Neural cell (in vitro differentiated cells): ENCODE data around the gene GGA1. TPM values are rescaled to one million over a fixed set of nuclear protein-coding genes. Genes with fewer than 3 reads are reported as not detected.

ENCODE experiments used
- H2AFZ ChIP-seq: fragments of 200-600, 300-800 bp; sonication (generic), shearing (Covaris generic); 2 replicates; pipeline ENCODE4 v1.6.0; 2014; ENCODE audit warnings: low read depth, mild to moderate bottlenecking, antibody characterized with exemption, low read length, moderate library complexity
- H3F3A ChIP-seq: fragments of 200-600 bp; shearing (Covaris generic); 2 replicates; pipeline ENCODE4 v1.6.1; 2016; ENCODE audit warnings: mild to moderate bottlenecking, moderate library complexity, mixed read lengths, antibody characterized with exemption, low read length; ENCODE audit not compliant: insufficient read depth, poor library complexity, severe bottlenecking
- H3K27ac ChIP-seq: fragments of 200-600, 300-800 bp; sonication (generic), shearing (Covaris generic); 2 replicates; pipeline ENCODE4 v1.5.1; 2014; ENCODE audit warnings: mild to moderate bottlenecking, low read length, moderate library complexity
- H3K27me3 ChIP-seq: fragments of 300-800, 200-600 bp; sonication (generic), shearing (Covaris generic); 2 replicates; pipeline ENCODE4 v1.6.0; 2014; ENCODE audit warnings: mild to moderate bottlenecking, low read depth, low read length, moderate library complexity; ENCODE audit not compliant: insufficient read depth
- H3K36me3 ChIP-seq: fragments of 300-800, 200-600 bp; sonication (generic), shearing (Covaris generic); 2 replicates; pipeline ENCODE4 v1.5.1; 2014; ENCODE audit warnings: mild to moderate bottlenecking, antibody characterized with exemption, low read length, moderate library complexity; ENCODE audit not compliant: insufficient read depth
- H3K4me2 ChIP-seq: fragments of 300-800, 200-600 bp; sonication (generic), shearing (Covaris generic); 2 replicates; pipeline ENCODE4 v1.6.0; 2014; ENCODE audit warnings: mild to moderate bottlenecking, low read length
- H3K4me3 ChIP-seq: fragments of 300-800, 200-600 bp; sonication (generic), shearing (Covaris generic); 2 replicates; pipeline ENCODE4 v1.5.1; 2014; ENCODE audit warnings: mild to moderate bottlenecking, low read length, moderate library complexity
- H3K79me2 ChIP-seq: fragments of 200-600 bp; shearing (Covaris generic); replicated peaks from 2 replicates; pipeline ENCODE4 v1.6.0; 2014; ENCODE audit warnings: mild to moderate bottlenecking, low read length, moderate library complexity; ENCODE audit not compliant: insufficient read depth
- H3K9ac ChIP-seq: fragments of 300-800, 200-600 bp; sonication (generic), shearing (Covaris generic); 2 replicates; pipeline ENCODE4 v1.6.1; 2016; ENCODE audit warnings: mild to moderate bottlenecking, low read length, mixed read lengths
- H3K9me2 ChIP-seq: fragments of 200-600 bp; shearing (Covaris generic); 2 replicates; pipeline ENCODE4 v1.6.1; 2016; ENCODE audit warnings: mild to moderate bottlenecking, low read length, mixed read lengths; ENCODE audit not compliant: insufficient read depth
- H3K9me3 ChIP-seq: fragments of 200-600, 300-800 bp; sonication (generic), shearing (Covaris generic); 2 replicates; pipeline ENCODE4 v1.6.1; 2016; ENCODE audit warnings: mild to moderate bottlenecking, mixed run types, low read length, moderate library complexity, mixed read lengths
- H4K20me1 ChIP-seq: fragments of 200-600 bp; shearing (Covaris generic); 2 replicates; pipeline ENCODE4 v1.6.1; 2016; ENCODE audit warnings: mild to moderate bottlenecking, mixed run types; ENCODE audit not compliant: insufficient read depth
- EP300 ChIP-seq: fragments of 450-650 bp; conservative IDR thresholded peaks from 2 replicates; pipeline ENCODE4 v1.6.1; 2014; ENCODE audit warnings: antibody characterized with exemption, mild to moderate bottlenecking, moderate library complexity; ENCODE audit not compliant: poor library complexity, severe bottlenecking
- EZH2 ChIP-seq: fragments of 200-600, 300-800 bp; shearing (Covaris generic), sonication (generic); IDR thresholded peaks from 2 replicates; pipeline ENCODE4 v1.6.1; 2014; ENCODE audit warnings: antibody characterized with exemption, low read length, borderline replicate concordance, mild to moderate bottlenecking; ENCODE audit not compliant: insufficient read depth, poor library complexity, severe bottlenecking
- MXI1 ChIP-seq: fragments of 450-650 bp; conservative IDR thresholded peaks from 2 replicates; pipeline ENCODE4 v1.6.1; 2014; ENCODE audit warnings: antibody characterized with exemption, mild to moderate bottlenecking; ENCODE audit not compliant: poor library complexity, severe bottlenecking
- POLR2AphosphoS5 ChIP-seq: IDR thresholded peaks from 2 replicates; pipeline ENCODE4 v1.6.1; 2012
- RAD21 ChIP-seq: fragments of 450-650 bp; conservative IDR thresholded peaks from 2 replicates; pipeline ENCODE4 v1.6.1; 2014; ENCODE audit warnings: antibody characterized with exemption, mild to moderate bottlenecking, moderate library complexity
- SMC3 ChIP-seq: fragments of 450-650 bp; conservative IDR thresholded peaks from 2 replicates; pipeline ENCODE4 v1.6.1; 2014; ENCODE audit warnings: antibody characterized with exemption, mild to moderate bottlenecking, moderate library complexity; ENCODE audit not compliant: poor library complexity
- TAF1 ChIP-seq: IDR thresholded peaks from 2 replicates; pipeline ENCODE4 v1.6.1; 2012; ENCODE audit warnings: low read depth
- polyA plus RNA-seq: library from polyadenylated mRNA; depleted of rRNA; stranded (reverse); fragments of >200 nt; gene quantifications from 2 replicates; pipeline ENCODE4 v1.2.3, GENCODE V29; 2014
- TF ChIP-seq, protein P1 (sequence below): IDR thresholded peaks from 2 replicates; pipeline ENCODE4 v1.6.1; 2012; ENCODE audit warnings: borderline replicate concordance
- TF ChIP-seq, protein P2 (sequence below): fragments of 450-650 bp; IDR thresholded peaks from 2 replicates; pipeline ENCODE4 v1.5.1; 2014; ENCODE audit warnings: antibody characterized with exemption, mild to moderate bottlenecking, moderate library complexity; ENCODE audit not compliant: poor library complexity, severe bottlenecking

The GGA1 gene
- polyA plus RNA-seq, 1 donor from 2014 or later = 57.5 TPM

DNA sequence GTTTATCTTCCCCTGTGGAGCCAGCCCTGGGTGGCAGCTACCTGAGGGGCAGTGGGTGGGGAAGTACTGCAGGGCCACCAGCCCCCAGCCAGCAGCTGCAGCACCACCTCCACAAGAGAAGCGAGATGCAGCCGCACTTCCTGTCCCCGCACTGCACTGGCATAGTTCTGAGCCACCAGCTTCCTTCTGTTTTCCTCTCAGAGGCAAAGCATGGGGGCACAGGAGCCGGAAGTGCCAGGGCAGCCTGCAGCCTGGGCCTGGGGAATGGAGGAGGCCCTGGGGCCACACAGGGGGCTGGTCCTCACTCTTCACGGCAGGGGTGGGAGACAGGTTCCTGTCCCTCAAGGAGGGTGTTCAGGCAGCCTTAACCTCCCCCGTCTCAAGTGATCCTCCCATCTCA lies 18.9 kb downstream of the GGA1 start:
- no peak overlapping the region for H3K27ac ChIP-seq
- H3K27me3 ChIP-seq = no peaks in the 10 kb centered on the region
- no peak overlapping the region for H3K4me3 ChIP-seq
- no peaks in the 10 kb centered on the region for H3K36me3 ChIP-seq
- H3K79me2 ChIP-seq = no peaks in the 10 kb centered on the region
- no peaks in the 10 kb centered on the region for H3K9me2 ChIP-seq
- no peaks in the 10 kb centered on the region for H3F3A ChIP-seq
- TF ChIP-seq, protein P1, sequence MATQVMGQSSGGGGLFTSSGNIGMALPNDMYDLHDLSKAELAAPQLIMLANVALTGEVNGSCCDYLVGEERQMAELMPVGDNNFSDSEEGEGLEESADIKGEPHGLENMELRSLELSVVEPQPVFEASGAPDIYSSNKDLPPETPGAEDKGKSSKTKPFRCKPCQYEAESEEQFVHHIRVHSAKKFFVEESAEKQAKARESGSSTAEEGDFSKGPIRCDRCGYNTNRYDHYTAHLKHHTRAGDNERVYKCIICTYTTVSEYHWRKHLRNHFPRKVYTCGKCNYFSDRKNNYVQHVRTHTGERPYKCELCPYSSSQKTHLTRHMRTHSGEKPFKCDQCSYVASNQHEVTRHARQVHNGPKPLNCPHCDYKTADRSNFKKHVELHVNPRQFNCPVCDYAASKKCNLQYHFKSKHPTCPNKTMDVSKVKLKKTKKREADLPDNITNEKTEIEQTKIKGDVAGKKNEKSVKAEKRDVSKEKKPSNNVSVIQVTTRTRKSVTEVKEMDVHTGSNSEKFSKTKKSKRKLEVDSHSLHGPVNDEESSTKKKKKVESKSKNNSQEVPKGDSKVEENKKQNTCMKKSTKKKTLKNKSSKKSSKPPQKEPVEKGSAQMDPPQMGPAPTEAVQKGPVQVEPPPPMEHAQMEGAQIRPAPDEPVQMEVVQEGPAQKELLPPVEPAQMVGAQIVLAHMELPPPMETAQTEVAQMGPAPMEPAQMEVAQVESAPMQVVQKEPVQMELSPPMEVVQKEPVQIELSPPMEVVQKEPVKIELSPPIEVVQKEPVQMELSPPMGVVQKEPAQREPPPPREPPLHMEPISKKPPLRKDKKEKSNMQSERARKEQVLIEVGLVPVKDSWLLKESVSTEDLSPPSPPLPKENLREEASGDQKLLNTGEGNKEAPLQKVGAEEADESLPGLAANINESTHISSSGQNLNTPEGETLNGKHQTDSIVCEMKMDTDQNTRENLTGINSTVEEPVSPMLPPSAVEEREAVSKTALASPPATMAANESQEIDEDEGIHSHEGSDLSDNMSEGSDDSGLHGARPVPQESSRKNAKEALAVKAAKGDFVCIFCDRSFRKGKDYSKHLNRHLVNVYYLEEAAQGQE = no peak
- no peak for TF ChIP-seq SMC3
- TF ChIP-seq POLR2AphosphoS5 = no peak
- no peak for TF ChIP-seq TAF1
- TF ChIP-seq EZH2 = no peak
- no peak for TF ChIP-seq RAD21
- no peak for TF ChIP-seq EP300
- no peak for TF ChIP-seq MXI1
- TF ChIP-seq, protein P2, sequence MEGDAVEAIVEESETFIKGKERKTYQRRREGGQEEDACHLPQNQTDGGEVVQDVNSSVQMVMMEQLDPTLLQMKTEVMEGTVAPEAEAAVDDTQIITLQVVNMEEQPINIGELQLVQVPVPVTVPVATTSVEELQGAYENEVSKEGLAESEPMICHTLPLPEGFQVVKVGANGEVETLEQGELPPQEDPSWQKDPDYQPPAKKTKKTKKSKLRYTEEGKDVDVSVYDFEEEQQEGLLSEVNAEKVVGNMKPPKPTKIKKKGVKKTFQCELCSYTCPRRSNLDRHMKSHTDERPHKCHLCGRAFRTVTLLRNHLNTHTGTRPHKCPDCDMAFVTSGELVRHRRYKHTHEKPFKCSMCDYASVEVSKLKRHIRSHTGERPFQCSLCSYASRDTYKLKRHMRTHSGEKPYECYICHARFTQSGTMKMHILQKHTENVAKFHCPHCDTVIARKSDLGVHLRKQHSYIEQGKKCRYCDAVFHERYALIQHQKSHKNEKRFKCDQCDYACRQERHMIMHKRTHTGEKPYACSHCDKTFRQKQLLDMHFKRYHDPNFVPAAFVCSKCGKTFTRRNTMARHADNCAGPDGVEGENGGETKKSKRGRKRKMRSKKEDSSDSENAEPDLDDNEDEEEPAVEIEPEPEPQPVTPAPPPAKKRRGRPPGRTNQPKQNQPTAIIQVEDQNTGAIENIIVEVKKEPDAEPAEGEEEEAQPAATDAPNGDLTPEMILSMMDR = no peak
- no peak overlapping the region for H3K9ac ChIP-seq
- no peaks in the 10 kb centered on the region for H4K20me1 ChIP-seq
- no peaks in the 10 kb centered on the region for H3K9me3 ChIP-seq
- no peak overlapping the region for H3K4me2 ChIP-seq
- no peak overlapping the region for H2AFZ ChIP-seq

DNA sequence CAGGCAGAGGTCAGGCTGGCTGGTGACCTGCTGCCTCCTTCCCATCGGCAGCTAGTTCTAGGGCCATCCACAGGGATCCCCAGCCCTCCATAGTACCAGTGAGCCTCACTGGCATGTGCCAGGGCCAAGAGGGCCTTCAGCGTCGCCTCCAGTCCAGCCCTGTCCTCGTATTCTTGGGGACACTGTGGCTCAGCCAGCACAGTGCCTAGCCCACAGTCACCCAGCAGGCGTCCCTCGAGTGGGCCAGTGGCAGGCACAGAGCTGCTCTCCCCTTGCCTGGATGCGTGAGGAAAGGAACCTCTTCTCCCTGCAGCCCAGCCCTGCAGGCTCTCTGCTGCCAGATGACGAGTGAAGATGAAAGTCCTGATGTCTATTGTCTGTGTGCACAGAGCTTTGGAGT lies 20.2 kb downstream of the GGA1 start:
- TF ChIP-seq, protein P1 = no peak
- TF ChIP-seq SMC3 (no peak), MXI1 (no peak), EP300 (no peak), POLR2AphosphoS5 (no peak), RAD21 (no peak), TAF1 (no peak), EZH2 (no peak)
- TF ChIP-seq, protein P2 = no peak
- Histone ChIP-seq H3K27ac (no peak overlapping the region), H3K4me3 (no peak overlapping the region), H4K20me1 (no peaks in the 10 kb centered on the region), H3K9me3 (no peaks in the 10 kb centered on the region), H3K79me2 (no peaks in the 10 kb centered on the region), H3K9ac (no peak overlapping the region), H3K9me2 (no peaks in the 10 kb centered on the region), H2AFZ (no peak overlapping the region), H3F3A (no peaks in the 10 kb centered on the region), H3K36me3 (no peaks in the 10 kb centered on the region), H3K27me3 (no peaks in the 10 kb centered on the region), H3K4me2 (no peak overlapping the region)
